Right cardiac atrium (tissue), 5 donors: ENCODE results near the gene INAFM1. TPM values are rescaled to one million over a fixed set of nuclear protein-coding genes. Genes with fewer than 3 reads are reported as not detected.

Experiments
- ATAC-seq, 2 donors: fragments of 200-7000 bp; cut with Tn5 transposase; one replicate each; pipeline versions ENCODE4 v1.8.0 to v1.9.1; 2020; ENCODE audit warnings: moderate library complexity in 2 of 2, mild to moderate bottlenecking in 1 of 2
- DNase-seq, 3 donors: peaks; one replicate each; pipeline ENCODE4 v3.0.0-alpha.2; 2020
- H3K27ac ChIP-seq: one replicate; pipeline ENCODE4 v1.5.1; 2013; ENCODE audit warnings: mild to moderate bottlenecking, low read length, control low read depth, moderate library complexity
- H3K27me3 ChIP-seq: one replicate; pipeline ENCODE4 v1.6.1; 2013; ENCODE audit not compliant: control insufficient read depth, insufficient read depth
- H3K4me1 ChIP-seq: one replicate; pipeline ENCODE4 v1.6.1; 2013; ENCODE audit warnings: low read length; ENCODE audit not compliant: control insufficient read depth, insufficient read depth
- H3K4me3 ChIP-seq: one replicate; pipeline ENCODE4 v1.5.1; 2013; ENCODE audit warnings: low read length, control low read depth
- H3K9me3 ChIP-seq: one replicate; pipeline ENCODE4 v1.6.1; 2013; ENCODE audit warnings: low read length; ENCODE audit not compliant: control insufficient read depth
- WGBS: extraction: QIAGEN DNeasy Blood & Tissue Kit; methylation state at CpG from one replicate; pipeline ENCODE4 v1.1.7; 2013; 5-methylcytosine and 5-hydroxymethylcytosine counted together
- intact Hi-C, 4 donors: fragments of 100-400 bp; cut with DNase I; formaldehyde crosslinking; loops; one replicate each; pipeline versions ENCODE4 v1.11.0 to v1.14.0; 2022 to 2023
- microRNA-seq, 2 donors: library from miRNA; unstranded; fragments of <30 nt; microRNA quantifications; one replicate each; pipeline ENCODE4 v1.2.0, GENCODE V29; 2020 to 2021
- polyA plus RNA-seq: library from polyadenylated mRNA; stranded (reverse); fragments of 200-250 nt; gene quantifications from one replicate; pipeline ENCODE4 v1.2.3, GENCODE V29; 2013
- total RNA-seq, 4 donors: library from RNA; stranded (reverse); fragmentation: NEBNext Ultra II Directional; extraction: Animal tissue kit (Norgen Biotek cat#: 25700); gene quantifications; one replicate each; pipeline ENCODE4 v1.2.1, GENCODE V29; 2021
- donor health status: healthy with polysubstance abuse.
- donor health status: DM: no; HTN: yes; CAD: no.
- donor health status: DM: no; HTN: no; CAD: no.
- donor health status: DM: no; HTN: yes; CAD: no; lungs with severe emphysema.
- donor health status: DM: yes; HTN: yes; CAD: no.

The INAFM1 gene
- total and polyA plus RNA-seq, 5 donors: 7.0 to 16.9 (median 14.1) TPM

- Histone ChIP-seq H3K27ac (peak overlapping the region; percentile 54), H3K4me1 (no peaks in the 10 kb centered on the region), H3K9me3 (no peaks in the 10 kb centered on the region), H3K4me3 (no peak overlapping the region), H3K27me3 (no peaks in the 10 kb centered on the region)
- intact Hi-C loops: no loop called here
- ATAC-seq (peak; percentile 77 to 89), DNase-seq (peak in 2 of 3 donors; percentile 62 to 71)
- 38% methylated on average over 12 of the region's 12 CpGs for WGBS
Measured at GRCh38 chr19:47315125-47315821, 40.6 kb downstream of the INAFM1 start.

GRCh38 chr19:47316513-47316912 lies 41.8 kb downstream of the INAFM1 start:
- 89% methylated on average over 4 of the region's 4 CpGs for WGBS
- Histone ChIP-seq H3K4me3 (no peak overlapping the region), H3K27ac (no peak overlapping the region), H3K9me3 (no peaks in the 10 kb centered on the region), H3K4me1 (no peaks in the 10 kb centered on the region), H3K27me3 (no peaks in the 10 kb centered on the region)
- ATAC-seq (no peak), DNase-seq (no peak)
- intact Hi-C loops: no loop called here

GRCh38 chr19:47319923-47320871 lies 45.5 kb downstream of the INAFM1 start:
- H3K27me3 ChIP-seq: no peaks in the 10 kb centered on the region
- H3K4me3 ChIP-seq: no peak overlapping the region
- no peaks in the 10 kb centered on the region for H3K4me1 ChIP-seq
- DNase-seq: no peak
- 89% methylated on average over 46 of the region's 46 CpGs for WGBS
- intact Hi-C loops: no loop called here
- no peak for ATAC-seq
- H3K27ac ChIP-seq: no peak overlapping the region
- no peaks in the 10 kb centered on the region for H3K9me3 ChIP-seq

- ATAC-seq (no peak), DNase-seq (no peak)
- Histone ChIP-seq H3K4me1 (no peaks in the 10 kb centered on the region), H3K4me3 (no peak overlapping the region), H3K27me3 (no peaks in the 10 kb centered on the region), H3K9me3 (no peaks in the 10 kb centered on the region), H3K27ac (no peak overlapping the region)
- 87% methylated on average over 1 of the region's 1 CpG for WGBS
- intact Hi-C loops: no loop called here
Measured at GRCh38 chr19:47321630-47322029, 46.9 kb downstream of the INAFM1 start.

GRCh38 chr19:47322058-47322457 lies 47.4 kb downstream of the INAFM1 start:
- H3K4me1 ChIP-seq: no peaks in the 10 kb centered on the region
- no peak overlapping the region for H3K27ac ChIP-seq
- intact Hi-C loops: no loop called here
- no peak for ATAC-seq
- WGBS: 68% methylated on average over 2 of the region's 2 CpGs
- no peaks in the 10 kb centered on the region for H3K9me3 ChIP-seq
- no peak overlapping the region for H3K4me3 ChIP-seq
- H3K27me3 ChIP-seq: no peaks in the 10 kb centered on the region
- DNase-seq: no peak

- no peaks in the 10 kb centered on the region for H3K9me3 ChIP-seq
- 73% methylated on average over 8 of the region's 8 CpGs for WGBS
- DNase-seq: no peak
Measured at GRCh38 chr19:47323409-47323808, 48.7 kb downstream of the INAFM1 start.

GRCh38 chr19:47323872-47324271 lies 49.2 kb downstream of the INAFM1 start:
- intact Hi-C loops: no loop called here
- peak in 1 of 3 donors; percentile 68 for DNase-seq
- peak overlapping the region; percentile 1 for H3K27ac ChIP-seq
- ATAC-seq: peak; percentile 49 to 69
- H3K9me3 ChIP-seq: no peaks in the 10 kb centered on the region
- no peak overlapping the region for H3K4me3 ChIP-seq
- H3K4me1 ChIP-seq: no peaks in the 10 kb centered on the region
- 71% methylated on average over 12 of the region's 12 CpGs for WGBS
- H3K27me3 ChIP-seq: no peaks in the 10 kb centered on the region

More at GRCh38 chr19:47323409-47323808, 48.7 kb downstream of the INAFM1 start:
- Histone ChIP-seq H3K4me3 (no peak overlapping the region), H3K4me1 (no peaks in the 10 kb centered on the region), H3K27me3 (no peaks in the 10 kb centered on the region), H3K27ac (no peak overlapping the region)
- no peak for ATAC-seq
- intact Hi-C loops: no loop called here

- Histone ChIP-seq H3K4me1 (no peaks in the 10 kb centered on the region), H3K4me3 (no peak overlapping the region), H3K9me3 (no peaks in the 10 kb centered on the region), H3K27ac (no peak overlapping the region), H3K27me3 (no peaks in the 10 kb centered on the region)
- WGBS: 36% methylated on average over 9 of the region's 9 CpGs
- DNase-seq (peak in 1 of 3 donors; percentile 77), ATAC-seq (peak; percentile 83)
- intact Hi-C loops: no loop called here
Measured at GRCh38 chr19:47324502-47324901, 49.8 kb downstream of the INAFM1 start.

Small RNAs within 50 kb of the gene (microRNA-seq; reads per million reads assigned to microRNA genes)
- gene MIR3190: 0 reads per million in 2 donors
- gene MIR3191: 0 reads per million in 2 donors

Other genes starting within 250 kb of the INAFM1 start
- gene TMEM160, start 226.3 kb upstream of the INAFM1 start, total RNA-seq: 10 to 100 TPM; 33.9 to 40.9 (median 36.2) TPM
- 16.2 TPM for gene TMEM160, start 226.3 kb upstream of the INAFM1 start, polyA plus RNA-seq
- 10 to 100 TPM; 25.6 to 27.7 (median 26.8) TPM for gene ZC3H4, start 161.1 kb upstream of the INAFM1 start, total RNA-seq
- 12.4 TPM for gene ZC3H4, start 161.1 kb upstream of the INAFM1 start, polyA plus RNA-seq
- gene SAE1, start 144.1 kb upstream of the INAFM1 start, total RNA-seq: 10 to 100 TPM; 49.1 to 57.0 (median 53.5) TPM
- gene SAE1, start 144.1 kb upstream of the INAFM1 start, polyA plus RNA-seq: 34.0 TPM
- 1 to 10 TPM; 2.1 to 4.3 (median 4.0) TPM for gene BBC3, start 43.7 kb upstream of the INAFM1 start, total RNA-seq
- gene BBC3, start 43.7 kb upstream of the INAFM1 start, polyA plus RNA-seq: 3.4 TPM
- gene CCDC9, start 18.4 kb upstream of the INAFM1 start, total RNA-seq: 10 to 100 TPM; 18.1 to 27.5 (median 22.4) TPM
- gene CCDC9, start 18.4 kb upstream of the INAFM1 start, polyA plus RNA-seq: 27.8 TPM
- gene C5AR1, start 35.0 kb downstream of the INAFM1 start, total RNA-seq: 10 to 100 TPM in 1 of 4 donors, 1 to 10 TPM in 3; 5.9 to 11.7 (median 6.9) TPM
- 2.3 TPM for gene C5AR1, start 35.0 kb downstream of the INAFM1 start, polyA plus RNA-seq
- 1 to 10 TPM in 3 of 4 donors, under 1 TPM in 1; 0.65 to 2.5 (median 1.4) TPM for gene C5AR2, start 57.3 kb downstream of the INAFM1 start, total RNA-seq
- 0.79 TPM for gene C5AR2, start 57.3 kb downstream of the INAFM1 start, polyA plus RNA-seq
- 1 to 10 TPM; 5.5 to 8.1 (median 6.1) TPM for gene DHX34, start 74.4 kb downstream of the INAFM1 start, total RNA-seq
- 5.5 TPM for gene DHX34, start 74.4 kb downstream of the INAFM1 start, polyA plus RNA-seq
- gene MEIS3, start 144.6 kb downstream of the INAFM1 start, total RNA-seq: 1 to 10 TPM; 2.6 to 9.8 (median 6.1) TPM
- gene MEIS3, start 144.6 kb downstream of the INAFM1 start, polyA plus RNA-seq: 4.1 TPM
- gene SLC8A2, start 197.0 kb downstream of the INAFM1 start, total RNA-seq: under 1 TPM in 2 of 4 donors, not detected in 2; 0.09 to 0.26 TPM
- 0.36 TPM for gene SLC8A2, start 197.0 kb downstream of the INAFM1 start, polyA plus RNA-seq
- gene KPTN, start 209.3 kb downstream of the INAFM1 start, total RNA-seq: 1 to 10 TPM; 6.4 to 9.4 (median 7.8) TPM
- 9.9 TPM for gene KPTN, start 209.3 kb downstream of the INAFM1 start, polyA plus RNA-seq
- 100 to 1,000 TPM in 3 of 4 donors, 10 to 100 TPM in 1; 91.7 to 111 (median 105) TPM for gene NAPA, start 240.2 kb downstream of the INAFM1 start, total RNA-seq
- gene NAPA, start 240.2 kb downstream of the INAFM1 start, polyA plus RNA-seq: 102 TPM